Activated T-helper 1 cell treated with Interleukin-2 at 50 U/mL for 16 hours (primary cell): Measurements from ENCODE around the gene NPTX1.
"Not testable (repeated sequence)": the region's sequence is repeated elsewhere in the genome, so short reads cannot be mapped to it uniquely, and the experiment has no call there.

Source experiments
- DNase-seq: peaks from one replicate; pipeline ENCODE4 v3.0.0-alpha.2; 2020; ENCODE audit warnings: low read depth

Gene NPTX1

GRCh38 chr17:80475910-80476876 lies at the start of gene NPTX1:
Gene NPTX1 (minus strand): TSS chr17:80476607. CDS start chr17:80476446, 161 bp downstream.
- no peak for DNase-seq

- no peak for DNase-seq
These were observed 47.7 kb upstream of the NPTX1 start for GRCh38 chr17:80523956-80524712.

GRCh38 chr17:80523054-80523744 lies 46.8 kb upstream of the NPTX1 start:
- no peak for DNase-seq

GRCh38 chr17:80520810-80521455 lies 44.5 kb upstream of the NPTX1 start:
- no peak for DNase-seq

- DNase-seq, result no peak
These were observed 42.8 kb upstream of the NPTX1 start for GRCh38 chr17:80519091-80519781.

- no peak for DNase-seq
These were observed 42.0 kb upstream of the NPTX1 start for GRCh38 chr17:80518392-80518791.

- DNase-seq, result no peak
These were observed 41.2 kb upstream of the NPTX1 start for GRCh38 chr17:80517641-80518040.

GRCh38 chr17:80516171-80516932 lies 39.9 kb upstream of the NPTX1 start:
- no peak for DNase-seq

- DNase-seq, result no peak
These were observed 37.5 kb upstream of the NPTX1 start for GRCh38 chr17:80513892-80514291.

GRCh38 chr17:80513201-80513600 lies 36.8 kb upstream of the NPTX1 start:
- no peak for DNase-seq

GRCh38 chr17:80512233-80512632 lies 35.8 kb upstream of the NPTX1 start:
- no peak for DNase-seq

GRCh38 chr17:80511222-80512180 lies 35.1 kb upstream of the NPTX1 start:
- DNase-seq, result no peak

GRCh38 chr17:80510772-80511171 lies 34.4 kb upstream of the NPTX1 start:
- DNase-seq, result no peak

GRCh38 chr17:80510132-80510531 lies 33.7 kb upstream of the NPTX1 start:
- no peak for DNase-seq

- no peak for DNase-seq
These were observed 32.9 kb upstream of the NPTX1 start for GRCh38 chr17:80509311-80509710.

GRCh38 chr17:80507965-80508364 lies 31.6 kb upstream of the NPTX1 start:
- DNase-seq, result no peak

- DNase-seq, result not testable (repeated sequence)
These were observed 30.8 kb upstream of the NPTX1 start for GRCh38 chr17:80507177-80507576.

- DNase-seq, result no peak
These were observed 28.4 kb upstream of the NPTX1 start for GRCh38 chr17:80504686-80505413.

GRCh38 chr17:80503921-80504320 lies 27.5 kb upstream of the NPTX1 start:
- DNase-seq, result no peak
